Gastroesophageal sphincter (tissue), 4 donors: Measurements from ENCODE around the gene EPC1. TPM values are rescaled to one million over a fixed set of nuclear protein-coding genes. Genes with fewer than 3 reads are reported as not detected.

Experiments
- ATAC-seq: fragments of 150-250 bp; one replicate; pipeline ENCODE4 v1.9.1; 2016; ENCODE audit warnings: mild to moderate bottlenecking, moderate library complexity
- H3K27ac ChIP-seq, 4 donors: fragments of 200-600 bp; sonication (generic) in 3 of 4; 1 replicate in 3 of 4; 2 replicates in 1 of 4; pipeline ENCODE4 v1.5.1; 2016 to 2019
- H3K27me3 ChIP-seq: fragments of 200-600 bp; sonication (generic); one replicate; pipeline ENCODE4 v1.5.1; 2019
- H3K36me3 ChIP-seq, 2 donors: fragments of 200-600 bp; sonication (generic); one replicate each; pipeline ENCODE4 v1.5.1; 2019; ENCODE audit warnings: control low read depth in 1 of 2
- H3K4me1 ChIP-seq, 3 donors: fragments of 200-600 bp; sonication (generic); 1 replicate in 2 of 3; 2 replicates in 1 of 3; pipeline ENCODE4 v1.5.1; 2016 to 2019; ENCODE audit warnings: control low read depth in 2 of 3
- H3K4me3 ChIP-seq, 2 donors: fragments of 200-600 bp; sonication (generic); one replicate each; pipeline ENCODE4 v1.5.1; 2019; ENCODE audit warnings: mild to moderate bottlenecking in 1 of 2, moderate library complexity in 1 of 2
- H3K9me3 ChIP-seq, 3 donors: fragments of 200-600 bp; sonication (generic); one replicate each; pipeline ENCODE4 v1.5.1; 2017 to 2019; ENCODE audit warnings: control low read depth in 2 of 3
- CTCF ChIP-seq, 4 experiments: fragments of 200-600 bp in 2 of 4; fragments of 450-650 bp in 2 of 4; sonication (generic) in 1 of 4; IDR thresholded peaks; one replicate each; pipeline ENCODE4 v1.5.1; 2017 to 2019; ENCODE audit warnings: antibody characterized with exemption in 4 of 4, mild to moderate bottlenecking in 2 of 4, moderate library complexity in 2 of 4
- EP300 ChIP-seq: sonication (generic); formaldehyde crosslinking; IDR thresholded peaks from one replicate; pipeline ENCODE4 v1.6.1; 2017; ENCODE audit warnings: antibody characterized with exemption, mild to moderate bottlenecking
- POLR2A ChIP-seq, 2 donors: fragments of 450-650 bp; IDR thresholded peaks; one replicate each; pipeline ENCODE4 v1.6.1; 2017; ENCODE audit warnings: antibody characterized with exemption in 2 of 2, mild to moderate bottlenecking in 2 of 2, moderate library complexity in 1 of 2
- POLR2AphosphoS5 ChIP-seq: sonication (generic); formaldehyde crosslinking; IDR thresholded peaks from one replicate; pipeline ENCODE4 v1.6.1; 2017; ENCODE audit warnings: antibody characterized with exemption
- WGBS, 2 donors: methylation state at CpG; one replicate each; pipeline ENCODE4 v1.1.5; 2018; ENCODE audit warnings: low coverage in 1 of 2; 5-methylcytosine and 5-hydroxymethylcytosine counted together
- total RNA-seq, 4 donors: library from RNA; depleted of rRNA; stranded (reverse); fragments of >200 nt; gene quantifications; one replicate each; pipeline ENCODE4 v1.1.0, GENCODE V29; 2016

The EPC1 gene
- total RNA-seq, 4 donors from 2014 or later = 24.1 to 61.3 (median 32.3) TPM

DNA sequence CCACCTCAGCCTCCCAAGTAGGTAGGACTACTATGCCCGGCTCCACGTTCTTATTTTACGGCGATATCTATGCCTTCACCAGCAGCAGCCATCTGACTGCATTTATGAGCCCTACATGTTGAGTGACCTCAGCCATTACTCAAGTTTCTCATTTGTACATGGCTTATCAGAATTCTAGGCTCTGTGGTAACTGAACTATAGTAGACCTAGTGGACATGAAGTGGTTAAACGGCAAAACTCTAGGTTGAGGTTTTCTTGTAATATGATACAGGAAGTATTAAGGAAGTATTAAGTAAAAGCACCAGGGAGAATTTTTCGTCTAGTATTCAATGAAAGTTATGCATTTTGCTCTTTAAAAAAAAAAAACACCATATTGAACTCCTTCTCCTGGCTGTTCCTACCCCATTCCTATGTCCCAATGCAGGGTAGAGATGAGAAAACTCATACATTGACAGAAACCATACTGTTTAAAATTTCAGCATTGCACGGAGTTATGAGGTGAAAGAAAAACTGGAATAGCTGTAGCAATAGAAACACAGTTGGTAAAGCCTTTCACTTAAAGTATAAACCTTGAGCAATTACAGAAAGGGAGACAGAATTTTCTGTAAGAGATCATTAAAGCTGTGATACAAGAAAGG is 39.8 kb upstream of the EPC1 start:
- TF ChIP-seq EP300 (no peak), CTCF (IDR thresholded peaks at IDR 0.05) (no peak), POLR2AphosphoS5 (no peak), POLR2A (IDR thresholded peaks at IDR 0.05) (no peak)
- 55 to 66% methylated on average over 7 of the region's 7 CpGs for WGBS, 2 donors
- ATAC-seq = no peak
- H3K4me3 ChIP-seq = no peak overlapping the region
- H3K4me1 ChIP-seq = peaks cover 0 to 54% (median 17%) of the 10 kb centered on the region in 3 donors
- H3K36me3 ChIP-seq = no peaks in the 10 kb centered on the region
- no peaks in the 10 kb centered on the region for H3K9me3 ChIP-seq
- H3K27me3 ChIP-seq = no peaks in the 10 kb centered on the region
- peak overlapping the region in 2 of 4 donors; percentile 39 to 67 for H3K27ac ChIP-seq

DNA sequence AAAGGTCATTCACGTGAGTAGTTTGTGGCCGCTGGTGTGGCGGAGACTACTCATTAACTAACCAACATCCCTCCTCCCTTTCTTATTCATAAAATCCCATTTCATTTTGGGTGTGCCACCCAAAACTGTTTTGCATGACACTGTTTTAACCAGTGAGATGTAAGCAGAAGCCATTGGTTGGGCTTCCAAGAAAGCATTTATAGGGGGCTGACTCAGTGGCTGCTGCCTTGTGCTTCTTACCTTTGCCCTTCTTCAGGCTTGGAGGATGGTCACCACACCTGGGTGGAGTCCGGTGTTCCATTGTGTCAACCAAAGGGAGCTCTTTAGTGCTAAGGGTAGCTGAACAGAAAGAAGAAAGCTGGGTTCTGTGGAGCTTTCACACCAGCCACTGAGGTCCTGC is 37.2 kb upstream of the EPC1 start:
- H3K27me3 ChIP-seq = no peaks in the 10 kb centered on the region
- ATAC-seq = no peak
- 85 to 91% methylated on average over 3 to 4 of the region's 4 CpGs for WGBS, 2 donors
- peaks cover 0 to 50% (median 21%) of the 10 kb centered on the region in 3 donors for H3K4me1 ChIP-seq
- H3K27ac ChIP-seq = no peak overlapping the region
- no peaks in the 10 kb centered on the region for H3K36me3 ChIP-seq
- no peak for TF ChIP-seq POLR2A (IDR thresholded peaks at IDR 0.05)
- no peak for TF ChIP-seq POLR2AphosphoS5
- no peak for TF ChIP-seq EP300
- no peak for TF ChIP-seq CTCF (IDR thresholded peaks at IDR 0.05)
- no peak overlapping the region for H3K4me3 ChIP-seq
- H3K9me3 ChIP-seq = no peaks in the 10 kb centered on the region

- Histone ChIP-seq H3K27ac (peak overlapping the region in 2 of 4 donors; percentile 82 to 84), H3K4me3 (no peak overlapping the region), H3K4me1 (peaks cover 0 to 24% (median 7%) of the 10 kb centered on the region in 3 donors), H3K9me3 (no peaks in the 10 kb centered on the region), H3K36me3 (no peaks in the 10 kb centered on the region), H3K27me3 (no peaks in the 10 kb centered on the region)
- ATAC-seq = no peak
- TF ChIP-seq POLR2A (IDR thresholded peaks at IDR 0.05) (no peak), POLR2AphosphoS5 (no peak), CTCF (IDR thresholded peaks at IDR 0.05) (no peak), EP300 (no peak)
- 93% methylated on average over 3 of the region's 3 CpGs for WGBS, 2 donors
Measured at GRCh38 chr10:32381165-32381564, 34.2 kb upstream of the EPC1 start.

GRCh38 chr10:32379950-32380551 is 33.1 kb upstream of the EPC1 start:
- WGBS, 2 donors = 25 to 57% methylated on average over 7 of the region's 7 CpGs
- Histone ChIP-seq H3K27ac (peak overlapping the region in 3 of 4 donors; percentile 82 to 88 (median 84)), H3K36me3 (no peaks in the 10 kb centered on the region), H3K4me3 (no peak overlapping the region), H3K4me1 (peaks cover 0 to 34% (median 11%) of the 10 kb centered on the region in 3 donors), H3K9me3 (no peaks in the 10 kb centered on the region), H3K27me3 (no peaks in the 10 kb centered on the region)
- TF ChIP-seq CTCF (IDR thresholded peaks at IDR 0.05) (no peak), POLR2A (IDR thresholded peaks at IDR 0.05) (no peak), POLR2AphosphoS5 (no peak), EP300 (no peak)
- no peak for ATAC-seq
